Fibroblast of the aortic adventitia (primary cell): ENCODE data around the gene PRRC1. TPM values are rescaled to one million over a fixed set of nuclear protein-coding genes. Genes with fewer than 3 reads are reported as not detected.

Source experiments
- DNase-seq: peaks from one replicate; pipeline ENCODE4 v3.0.0-alpha.2; 2010; ENCODE audit warnings: low read depth
- H3K4me3 ChIP-seq: 2 replicates; pipeline ENCODE4 v1.5.1; 2011; ENCODE audit warnings: low read depth, mild to moderate bottlenecking, control low read depth, low read length, moderate library complexity
- total RNA-seq: library from RNA; depleted of rRNA; stranded (reverse); fragments of >200 nt; gene quantifications from 2 replicates; pipeline ENCODE4 v1.2.3, GENCODE V29; 2012; ENCODE audit warnings: low replicate concordance
- TF ChIP-seq, protein P1 (sequence below): IDR thresholded peaks from 2 replicates; pipeline ENCODE4 v1.5.1; 2011; ENCODE audit warnings: mild to moderate bottlenecking, low read length, control low read depth, inconsistent platforms; ENCODE audit not compliant: insufficient read depth

The PRRC1 gene
- total RNA-seq, 1 donor, result 79.5 TPM

DNA sequence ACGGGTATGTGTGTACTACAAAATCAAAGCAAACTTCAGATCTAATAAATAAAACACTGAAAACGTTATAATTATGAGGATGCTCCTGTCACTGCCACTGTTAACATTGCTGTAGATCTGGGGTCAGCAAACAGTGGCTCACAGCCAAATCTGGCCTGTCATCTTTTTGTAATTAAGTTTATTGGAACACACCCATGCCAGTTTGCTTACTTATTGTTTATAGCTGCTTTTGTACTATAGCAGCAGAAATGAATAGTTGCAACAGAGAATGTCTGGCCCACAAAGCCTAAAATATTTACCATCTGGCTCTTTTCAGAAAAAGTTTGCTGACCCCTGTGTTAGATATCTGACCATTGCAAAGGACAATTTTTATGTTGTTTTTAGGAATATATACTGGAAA is 32.1 kb downstream of the PRRC1 start:
- H3K4me3 ChIP-seq, result no peak overlapping the region
- TF ChIP-seq, protein P1, sequence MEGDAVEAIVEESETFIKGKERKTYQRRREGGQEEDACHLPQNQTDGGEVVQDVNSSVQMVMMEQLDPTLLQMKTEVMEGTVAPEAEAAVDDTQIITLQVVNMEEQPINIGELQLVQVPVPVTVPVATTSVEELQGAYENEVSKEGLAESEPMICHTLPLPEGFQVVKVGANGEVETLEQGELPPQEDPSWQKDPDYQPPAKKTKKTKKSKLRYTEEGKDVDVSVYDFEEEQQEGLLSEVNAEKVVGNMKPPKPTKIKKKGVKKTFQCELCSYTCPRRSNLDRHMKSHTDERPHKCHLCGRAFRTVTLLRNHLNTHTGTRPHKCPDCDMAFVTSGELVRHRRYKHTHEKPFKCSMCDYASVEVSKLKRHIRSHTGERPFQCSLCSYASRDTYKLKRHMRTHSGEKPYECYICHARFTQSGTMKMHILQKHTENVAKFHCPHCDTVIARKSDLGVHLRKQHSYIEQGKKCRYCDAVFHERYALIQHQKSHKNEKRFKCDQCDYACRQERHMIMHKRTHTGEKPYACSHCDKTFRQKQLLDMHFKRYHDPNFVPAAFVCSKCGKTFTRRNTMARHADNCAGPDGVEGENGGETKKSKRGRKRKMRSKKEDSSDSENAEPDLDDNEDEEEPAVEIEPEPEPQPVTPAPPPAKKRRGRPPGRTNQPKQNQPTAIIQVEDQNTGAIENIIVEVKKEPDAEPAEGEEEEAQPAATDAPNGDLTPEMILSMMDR, result no peak
- no peak for DNase-seq

DNA sequence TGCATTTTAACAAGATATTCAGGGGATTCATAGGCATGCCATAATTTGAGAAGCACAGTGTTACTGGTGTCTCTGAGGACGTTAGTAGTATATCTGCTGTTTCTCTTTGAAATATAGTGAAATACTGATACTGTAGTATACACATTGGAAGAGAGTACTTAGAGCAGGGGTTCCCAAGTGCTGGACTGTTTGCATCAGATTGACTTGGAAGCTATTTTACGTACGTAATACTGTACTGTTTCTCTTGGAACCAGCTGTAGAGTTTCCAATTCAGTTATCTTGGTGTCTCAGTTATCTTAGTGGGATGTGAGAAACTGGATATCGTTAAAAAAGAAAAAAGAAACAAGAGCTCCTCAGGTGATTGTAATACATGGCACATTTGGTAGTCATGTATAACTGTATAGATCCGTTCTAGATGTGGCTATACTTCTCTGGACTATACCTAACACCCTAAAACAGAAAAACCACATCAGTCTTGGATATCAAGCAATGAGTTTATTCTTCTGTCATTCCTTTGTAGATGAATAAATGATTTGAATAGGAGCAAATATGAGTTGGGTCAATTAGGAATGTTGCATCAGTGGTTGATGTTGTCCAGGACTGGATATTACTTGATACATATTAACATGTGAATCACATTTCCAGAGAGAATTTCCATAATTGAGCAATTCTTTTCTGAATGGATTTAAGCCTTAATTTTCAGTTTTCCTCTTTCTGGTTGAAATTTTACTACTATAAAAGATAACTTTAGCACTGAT is 33.4 kb downstream of the PRRC1 start:
- peak; percentile 45 for DNase-seq
- no peak overlapping the region for H3K4me3 ChIP-seq
- TF ChIP-seq, protein P1, result no peak

DNA sequence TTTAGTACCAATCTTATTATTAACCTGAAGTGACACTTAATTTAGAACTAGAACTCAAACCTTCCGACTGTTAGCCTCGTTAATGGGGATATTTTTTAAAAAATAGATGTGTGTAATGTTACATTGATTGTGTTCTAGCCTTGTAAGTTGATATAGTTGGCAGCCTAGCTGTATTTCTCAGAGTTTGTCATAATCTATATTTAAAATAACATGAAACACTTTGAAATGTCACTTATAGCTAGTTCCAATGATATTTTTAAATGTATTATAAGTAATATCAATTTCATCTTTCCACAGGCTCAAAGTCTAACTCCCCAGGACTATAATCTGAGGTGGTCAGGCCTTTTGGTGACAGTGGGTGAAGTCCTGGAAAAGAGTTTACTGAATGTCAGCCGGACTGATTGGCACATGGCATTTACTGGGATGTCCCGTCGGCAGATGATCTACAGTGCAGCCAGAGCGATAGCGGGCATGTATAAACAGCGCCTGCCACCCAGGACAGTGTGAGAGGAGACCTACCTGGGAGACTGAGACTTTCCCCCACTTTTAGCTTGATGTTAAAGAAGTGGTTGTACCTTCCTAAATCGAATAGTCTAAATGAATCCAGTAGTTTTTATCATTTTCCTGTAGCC is 34.1 kb downstream of the PRRC1 start:
- DNase-seq, result no peak
- TF ChIP-seq, protein P1, result no peak
- no peak overlapping the region for H3K4me3 ChIP-seq

DNA sequence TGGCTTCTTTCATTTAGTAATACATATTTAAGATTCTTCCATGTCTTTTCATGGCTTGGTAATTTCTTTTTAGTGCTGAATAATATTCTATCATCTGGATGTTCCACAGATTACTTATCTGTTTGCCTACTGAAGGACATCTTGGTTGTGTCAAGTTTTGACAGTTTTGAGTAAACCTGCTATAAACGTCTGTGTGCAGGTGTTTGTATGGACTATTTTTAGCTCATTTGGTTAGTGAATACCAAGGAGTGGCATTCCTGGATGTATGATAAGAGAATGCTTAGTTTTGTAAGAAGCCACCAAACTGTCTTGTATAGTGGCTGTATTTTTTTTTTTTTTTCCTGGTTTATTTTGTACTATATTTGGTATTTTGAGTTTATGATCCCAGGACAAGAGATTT is 38.4 kb downstream of the PRRC1 start:
- DNase-seq, result no peak
- TF ChIP-seq, protein P1, result no peak

DNA sequence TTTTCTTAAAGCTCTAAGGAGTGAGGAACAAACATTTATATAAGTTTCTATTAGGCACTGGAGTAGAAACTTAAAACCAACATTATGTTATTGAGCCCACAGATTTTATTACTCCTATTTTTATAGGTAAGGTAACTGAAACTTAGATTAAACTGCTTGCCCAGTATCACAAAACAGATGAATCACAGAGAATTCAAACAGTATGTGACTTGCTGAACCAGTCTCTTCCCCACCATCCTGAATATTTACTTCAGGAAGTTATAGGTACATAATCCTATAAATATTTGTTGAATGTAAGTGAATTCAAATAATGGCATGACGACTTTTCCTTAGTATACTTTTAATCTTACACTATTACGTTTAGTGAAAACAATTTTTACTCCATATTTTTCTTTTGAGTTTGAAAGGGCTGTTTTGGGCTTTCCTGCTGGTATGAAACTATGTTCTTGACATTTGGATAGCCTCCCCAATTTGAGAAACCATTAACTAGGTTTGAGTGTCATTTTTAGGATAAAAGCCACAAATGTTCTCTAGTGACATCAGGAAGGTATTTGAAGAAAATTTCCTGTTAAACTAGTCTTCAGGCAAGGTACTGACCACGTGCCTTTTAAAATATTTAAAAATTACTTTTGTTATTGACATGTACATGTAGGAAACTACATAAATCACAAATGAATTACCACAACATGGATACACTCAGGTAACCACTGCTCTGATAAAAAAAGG is 39.3 kb downstream of the PRRC1 start:
- no peak overlapping the region for H3K4me3 ChIP-seq
- DNase-seq, result no peak
- TF ChIP-seq, protein P1, result no peak

More for the DNA sequence above, 38.4 kb downstream of the PRRC1 start:
- H3K4me3 ChIP-seq, result no peak overlapping the region

DNA sequence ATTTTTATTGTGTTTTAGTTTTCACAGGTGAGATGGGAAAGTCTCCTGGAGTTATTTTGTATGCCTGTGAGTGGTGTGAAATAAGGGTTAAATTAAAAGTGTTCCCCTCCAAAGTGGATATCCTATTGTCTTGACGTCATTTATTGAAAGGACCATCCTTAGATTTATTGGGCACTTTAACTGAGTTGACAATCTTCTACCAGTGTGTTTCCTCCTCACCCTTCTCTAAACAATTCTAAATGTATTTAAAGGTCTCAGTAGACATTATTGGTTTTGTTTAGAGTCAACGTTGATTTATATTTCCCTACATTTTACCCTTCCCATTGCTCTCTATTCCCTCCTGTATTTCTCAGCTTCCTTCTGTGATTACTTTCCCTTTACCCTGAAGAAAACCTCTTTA is 40.8 kb downstream of the PRRC1 start:
- TF ChIP-seq, protein P1, result no peak
- DNase-seq, result no peak
- no peak overlapping the region for H3K4me3 ChIP-seq
